Effector memory CD4-positive, alpha-beta T cell (primary cell): ENCODE data around the gene IFIT2.
"Not testable (repeated sequence)": the region's sequence is repeated elsewhere in the genome, so short reads cannot be mapped to it uniquely, and the experiment has no call there.

Source experiments
- DNase-seq, 3 donors: peaks; one replicate each; pipeline ENCODE4 v3.0.0-alpha.2; 2020
- H3K27ac ChIP-seq: 2 replicates; pipeline ENCODE4 v1.7.0; 2013; ENCODE audit warnings: mild to moderate bottlenecking, low read length, moderate library complexity; ENCODE audit not compliant: insufficient read depth, poor library complexity, severe bottlenecking
- H3K27me3 ChIP-seq: replicated peaks from 2 replicates; pipeline ENCODE4 v1.7.0; 2013; ENCODE audit warnings: mild to moderate bottlenecking, low read length; ENCODE audit not compliant: insufficient read depth, control insufficient read depth, poor library complexity, severe bottlenecking
- H3K36me3 ChIP-seq: 2 replicates; pipeline ENCODE4 v1.7.0; 2013; ENCODE audit warnings: mild to moderate bottlenecking, low read length, moderate library complexity; ENCODE audit not compliant: control insufficient read depth, insufficient read depth
- H3K4me1 ChIP-seq: 2 replicates; pipeline ENCODE4 v1.7.0; 2013; ENCODE audit warnings: low read length, mild to moderate bottlenecking; ENCODE audit not compliant: control insufficient read depth, insufficient read depth, poor library complexity, severe bottlenecking
- H3K4me3 ChIP-seq: 2 replicates; pipeline ENCODE4 v1.7.0; 2013; ENCODE audit warnings: low read length, low read depth, mild to moderate bottlenecking; ENCODE audit not compliant: insufficient read depth, poor library complexity, severe bottlenecking
- H3K9me3 ChIP-seq: 2 replicates; pipeline ENCODE4 v1.7.0; 2013; ENCODE audit warnings: mild to moderate bottlenecking, low read length, moderate library complexity; ENCODE audit not compliant: control insufficient read depth

IFIT2 gene

GRCh38 chr10:89346405-89347254 is 44.8 kb downstream of the IFIT2 start:
- H3K4me3 ChIP-seq = no peak overlapping the region
- H3K27me3 ChIP-seq = no peaks in the 10 kb centered on the region
- no peaks in the 10 kb centered on the region for H3K36me3 ChIP-seq
- no peaks in the 10 kb centered on the region for H3K9me3 ChIP-seq
- H3K4me1 ChIP-seq = no peaks in the 10 kb centered on the region
- no peak overlapping the region for H3K27ac ChIP-seq
- no peak for DNase-seq

- H3K4me1 ChIP-seq = no peaks in the 10 kb centered on the region
- no peak for DNase-seq
- H3K4me3 ChIP-seq = no peak overlapping the region
- H3K36me3 ChIP-seq = no peaks in the 10 kb centered on the region
- H3K27me3 ChIP-seq = no peaks in the 10 kb centered on the region
- H3K9me3 ChIP-seq = no peaks in the 10 kb centered on the region
- H3K27ac ChIP-seq = no peak overlapping the region
These were observed 46.0 kb downstream of the IFIT2 start for GRCh38 chr10:89347701-89348457.

- Histone ChIP-seq H3K9me3 (no peaks in the 10 kb centered on the region), H3K27ac (no peak overlapping the region), H3K4me3 (no peak overlapping the region), H3K27me3 (no peaks in the 10 kb centered on the region), H3K36me3 (no peaks in the 10 kb centered on the region), H3K4me1 (no peaks in the 10 kb centered on the region)
- DNase-seq = no peak
These were observed 46.6 kb downstream of the IFIT2 start for GRCh38 chr10:89348481-89348880.

GRCh38 chr10:89348975-89349374 is 47.1 kb downstream of the IFIT2 start:
- H3K27ac ChIP-seq = no peak overlapping the region
- DNase-seq = no peak

GRCh38 chr10:89350631-89351315 is 48.9 kb downstream of the IFIT2 start:
- not testable (repeated sequence) for DNase-seq, H3K27me3 ChIP-seq, H3K27ac ChIP-seq, H3K4me3 ChIP-seq, H3K4me1 ChIP-seq, H3K36me3 ChIP-seq, H3K9me3 ChIP-seq

More at GRCh38 chr10:89348975-89349374, 47.1 kb downstream of the IFIT2 start:
- Histone ChIP-seq H3K27me3 (no peaks in the 10 kb centered on the region), H3K9me3 (no peaks in the 10 kb centered on the region), H3K4me3 (no peak overlapping the region), H3K4me1 (no peaks in the 10 kb centered on the region), H3K36me3 (no peaks in the 10 kb centered on the region)

GRCh38 chr10:89351412-89351779 is 49.5 kb downstream of the IFIT2 start:
- Histone ChIP-seq H3K36me3 (no peaks in the 10 kb centered on the region), H3K27ac (no peak overlapping the region), H3K4me1 (no peaks in the 10 kb centered on the region), H3K4me3 (no peak overlapping the region), H3K9me3 (no peaks in the 10 kb centered on the region), H3K27me3 (no peaks in the 10 kb centered on the region)
- no peak for DNase-seq

- no peaks in the 10 kb centered on the region for H3K4me1 ChIP-seq
- no peaks in the 10 kb centered on the region for H3K9me3 ChIP-seq
- H3K27me3 ChIP-seq = no peaks in the 10 kb centered on the region
- H3K27ac ChIP-seq = no peak overlapping the region
- no peak for DNase-seq
- no peaks in the 10 kb centered on the region for H3K36me3 ChIP-seq
- no peak overlapping the region for H3K4me3 ChIP-seq
These were observed 50.1 kb downstream of the IFIT2 start for GRCh38 chr10:89351780-89352597.

- H3K4me1 ChIP-seq = no peaks in the 10 kb centered on the region
- no peaks in the 10 kb centered on the region for H3K36me3 ChIP-seq
- H3K9me3 ChIP-seq = no peaks in the 10 kb centered on the region
- no peak for DNase-seq
- H3K27me3 ChIP-seq = no peaks in the 10 kb centered on the region
- no peak overlapping the region for H3K4me3 ChIP-seq
- H3K27ac ChIP-seq = no peak overlapping the region
These were observed 51.0 kb downstream of the IFIT2 start for GRCh38 chr10:89352802-89353201.

- H3K4me1 ChIP-seq = no peaks in the 10 kb centered on the region
- DNase-seq = no peak
- no peak overlapping the region for H3K27ac ChIP-seq
These were observed 53.6 kb downstream of the IFIT2 start for GRCh38 chr10:89355394-89355931.

More at GRCh38 chr10:89355394-89355931, 53.6 kb downstream of the IFIT2 start:
- Histone ChIP-seq H3K36me3 (no peaks in the 10 kb centered on the region), H3K27me3 (no peaks in the 10 kb centered on the region), H3K4me3 (no peak overlapping the region), H3K9me3 (no peaks in the 10 kb centered on the region)
